Measurements from ENCODE around the gene CCDC12.
"Not testable (repeated sequence)": the region's sequence is repeated elsewhere in the genome, so short reads cannot be mapped to it uniquely, and the experiment has no call there.

Gene CCDC12

DNA sequence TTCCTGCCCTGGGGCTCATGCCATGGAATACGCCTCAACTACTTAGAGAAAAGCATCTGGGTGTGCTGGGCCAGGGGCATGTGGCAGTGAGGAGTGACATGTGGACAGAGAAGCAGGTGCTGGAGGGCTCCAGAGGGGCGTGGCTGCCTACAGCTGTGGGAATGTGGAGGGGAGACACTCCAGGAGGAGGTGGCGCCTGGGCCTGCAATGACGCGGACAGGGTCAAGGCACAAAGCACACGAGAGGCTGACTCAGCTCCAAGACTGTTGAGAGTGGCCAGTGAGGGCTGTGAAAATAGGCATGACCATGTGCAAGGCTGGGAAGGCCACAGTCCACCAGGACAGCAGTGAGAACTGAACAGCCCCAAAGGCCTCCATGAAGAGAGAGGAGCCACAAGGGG is 50.5 kb downstream of the CCDC12 start:
- no peak overlapping the region for H3K4me3 ChIP-seq (ENCODE audit: low read depth, low read length)

DNA sequence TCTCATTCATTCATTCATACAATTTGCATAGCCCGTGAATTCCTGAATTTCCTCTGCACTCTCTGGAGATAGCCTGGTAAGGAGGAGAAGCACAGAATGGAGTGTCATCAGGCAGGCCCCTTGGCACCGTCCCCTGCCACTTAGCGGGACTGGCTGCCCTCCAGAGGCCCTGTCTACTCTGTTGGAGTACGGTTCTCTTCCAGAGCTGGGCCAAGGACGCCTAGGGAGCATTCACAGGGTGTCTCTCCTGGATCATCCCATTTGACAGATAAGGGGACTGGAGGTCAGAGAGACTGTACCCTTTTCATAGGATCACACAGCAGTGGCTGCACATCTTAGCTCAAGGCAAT is 51.0 kb downstream of the CCDC12 start:
- no peak overlapping the region for H3K4me3 ChIP-seq (ENCODE audit: low read depth, low read length)

DNA sequence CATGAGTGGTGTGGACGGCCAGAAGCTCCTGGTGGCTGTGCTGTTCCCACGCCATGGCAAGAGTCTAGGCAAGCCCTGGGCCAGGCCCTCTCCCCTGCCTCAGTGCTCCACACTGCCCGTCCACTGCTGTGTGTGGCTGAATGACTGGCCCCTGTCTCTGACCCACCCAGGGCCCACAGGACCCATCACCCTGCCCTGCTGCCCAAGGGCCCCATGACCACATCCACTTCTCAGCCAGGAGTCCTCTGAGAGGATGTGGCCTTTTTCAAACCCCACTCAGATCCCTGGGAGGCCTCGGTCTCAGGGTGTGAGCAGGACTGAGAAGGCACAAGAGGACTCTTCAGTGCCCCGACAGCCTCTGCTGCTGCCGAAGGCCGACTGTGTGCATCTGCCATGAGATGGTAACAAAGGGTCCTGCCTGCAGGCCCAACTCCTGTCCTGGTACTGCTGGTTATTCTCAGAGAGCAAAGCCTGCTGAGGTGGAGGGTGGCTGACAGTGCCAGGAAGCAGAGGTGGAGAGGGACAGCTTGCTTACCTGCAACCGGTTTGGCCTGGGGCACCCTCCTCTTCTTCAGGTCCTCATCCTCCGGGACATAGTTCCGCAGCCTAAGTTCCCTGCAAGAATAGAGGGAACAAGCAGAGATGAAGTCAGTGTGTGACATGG is 51.5 kb downstream of the CCDC12 start:
- no peak overlapping the region for H3K4me3 ChIP-seq (ENCODE audit: low read depth, low read length)

- H3K4me3 ChIP-seq (ENCODE audit: low read depth, low read length): no peak overlapping the region
Observed at GRCh38 chr3:46923559-46924350, 52.8 kb downstream of the CCDC12 start.

GRCh38 chr3:46922871-46923558 is 53.5 kb downstream of the CCDC12 start:
- no peak overlapping the region for H3K4me3 ChIP-seq (ENCODE audit: low read depth, low read length)

DNA sequence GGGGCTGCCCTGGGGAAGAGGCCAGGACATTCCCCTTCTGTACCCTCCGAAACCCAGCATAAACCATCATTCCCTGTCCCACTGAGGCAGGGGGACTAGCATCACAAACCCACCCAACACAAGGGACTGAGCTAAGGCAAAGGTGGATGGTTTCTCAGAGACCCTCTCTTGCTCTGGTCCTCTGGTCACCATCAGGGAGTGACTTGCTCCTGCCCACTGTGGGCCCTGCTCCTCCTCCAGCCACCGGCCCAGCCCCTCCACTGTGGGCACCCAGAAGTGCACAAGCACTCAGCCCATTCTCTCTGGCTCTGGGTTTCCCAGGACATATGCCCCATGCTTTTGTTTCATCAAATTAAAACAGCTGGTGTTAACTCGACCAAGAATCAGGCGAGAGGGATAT is 54.1 kb downstream of the CCDC12 start:
- H3K4me3 ChIP-seq (ENCODE audit: low read depth, low read length): no peak overlapping the region

- H3K4me3 ChIP-seq (ENCODE audit: low read depth, low read length): no peak overlapping the region
Observed at GRCh38 chr3:46921871-46922271, 54.7 kb downstream of the CCDC12 start.

DNA sequence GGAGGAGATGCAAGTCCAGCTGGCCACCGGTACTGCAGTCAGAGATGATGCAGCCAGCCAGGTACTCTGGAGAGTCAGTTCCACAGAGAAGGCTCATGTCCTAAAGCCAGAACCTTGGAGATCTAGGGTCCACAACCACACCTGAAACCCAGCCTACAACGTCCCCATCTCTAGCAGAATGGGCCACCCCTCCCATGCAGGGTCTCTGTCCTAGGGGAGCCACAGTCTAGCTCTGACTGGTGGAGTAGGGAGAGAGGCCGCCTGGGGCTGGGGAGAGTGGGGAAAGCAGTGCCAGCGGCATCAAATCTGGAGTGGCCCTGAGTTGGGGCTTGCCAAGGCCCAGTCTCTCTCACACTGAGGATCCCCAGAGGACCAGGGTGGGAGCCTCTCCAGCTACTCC is 55.5 kb downstream of the CCDC12 start:
- H3K4me3 ChIP-seq (ENCODE audit: low read depth, low read length): no peak overlapping the region

DNA sequence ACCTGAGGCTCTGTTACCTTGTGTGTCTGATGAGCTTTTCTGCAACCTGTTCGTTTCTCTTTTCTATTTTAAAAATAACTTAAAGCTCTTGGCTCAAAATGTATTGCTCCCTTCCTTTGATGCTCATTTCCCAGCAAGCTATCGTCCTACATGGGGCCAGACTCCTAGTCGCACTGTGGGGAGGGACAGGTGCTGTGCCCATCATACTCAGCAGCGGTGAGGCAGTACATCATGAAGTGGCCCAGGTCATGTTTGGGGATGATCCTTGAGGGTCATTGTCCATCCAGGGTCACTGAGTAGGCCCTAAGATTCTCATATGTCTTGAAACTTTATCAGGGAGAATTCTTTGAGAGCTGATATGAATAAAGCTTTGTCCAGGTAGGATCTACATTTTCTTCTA is 57.9 kb downstream of the CCDC12 start:
- H3K4me3 ChIP-seq (ENCODE audit: low read depth, low read length): no peak overlapping the region

DNA sequence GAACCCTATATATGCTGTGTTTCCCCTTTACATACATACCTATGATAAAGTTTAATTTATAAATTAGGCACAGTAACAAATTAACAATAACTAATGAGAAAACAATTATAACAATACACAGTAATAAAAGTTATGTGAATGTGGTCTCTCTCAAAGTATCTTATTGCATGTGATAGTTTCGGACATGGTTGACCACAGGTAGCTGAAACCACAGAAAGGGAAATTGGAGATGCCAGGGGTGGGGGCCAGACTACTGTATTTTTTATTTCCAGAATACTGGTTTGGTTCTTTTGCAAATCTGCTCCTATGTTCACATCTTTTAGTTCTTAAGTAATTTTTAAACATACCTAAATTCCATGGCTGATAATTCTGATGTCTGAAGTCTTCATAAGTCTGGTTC is 58.3 kb downstream of the CCDC12 start:
- H3K4me3 ChIP-seq (ENCODE audit: low read depth, low read length): no peak overlapping the region

- H3K4me3 ChIP-seq (ENCODE audit: low read depth, low read length): no peak overlapping the region
Observed at GRCh38 chr3:46917257-46917656, 59.3 kb downstream of the CCDC12 start.

DNA sequence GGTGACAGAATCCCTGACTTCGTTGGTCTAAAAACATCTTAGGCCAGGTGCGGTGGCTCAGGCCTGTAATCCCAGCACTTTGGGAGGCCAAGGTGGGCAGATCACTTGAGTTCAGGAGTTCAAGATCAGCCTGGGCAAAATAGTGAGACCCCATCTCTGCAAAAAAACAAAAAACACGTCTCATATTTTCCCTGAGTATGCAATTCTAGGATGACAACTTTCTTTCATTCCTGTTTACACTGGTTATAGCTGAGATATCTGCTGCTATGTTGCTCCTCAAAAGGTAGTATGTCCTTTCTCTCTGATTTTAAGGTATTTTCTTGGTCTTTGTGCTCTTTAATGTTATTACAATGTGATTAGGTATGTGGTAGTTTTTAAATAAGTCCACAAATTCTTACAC is 59.7 kb downstream of the CCDC12 start:
- H3K4me3 ChIP-seq (ENCODE audit: low read depth, low read length): no peak overlapping the region

GRCh38 chr3:46916278-46916677 is 60.3 kb downstream of the CCDC12 start:
- no peak overlapping the region for H3K4me3 ChIP-seq (ENCODE audit: low read depth, low read length)

- H3K4me3 ChIP-seq (ENCODE audit: low read depth, low read length): no peak overlapping the region
Observed at GRCh38 chr3:46915297-46915822, 61.2 kb downstream of the CCDC12 start.

GRCh38 chr3:46914849-46915248 is 61.7 kb downstream of the CCDC12 start:
- H3K4me3 ChIP-seq (ENCODE audit: low read depth, low read length): no peak overlapping the region

DNA sequence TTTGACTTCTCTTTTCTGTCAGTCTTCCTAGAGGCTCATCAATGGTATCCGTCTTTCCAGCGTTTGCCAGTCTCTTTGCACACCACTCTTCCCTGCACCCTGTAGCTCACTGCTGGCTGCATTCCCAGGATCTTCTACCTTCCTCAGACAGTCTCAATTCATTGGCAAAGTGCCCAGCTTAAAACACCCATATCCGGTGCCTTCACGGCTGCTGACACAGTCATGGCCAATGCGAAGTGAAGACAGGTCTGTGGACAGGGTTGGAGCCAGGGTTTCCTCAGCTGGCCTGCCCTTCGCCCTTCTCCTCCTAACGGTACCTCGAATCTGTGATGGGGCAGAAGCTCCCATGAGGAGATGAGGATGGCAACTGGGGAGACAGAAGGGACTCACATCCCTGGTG is 62.9 kb downstream of the CCDC12 start:
- no peak overlapping the region for H3K4me3 ChIP-seq (ENCODE audit: low read depth, low read length)

DNA sequence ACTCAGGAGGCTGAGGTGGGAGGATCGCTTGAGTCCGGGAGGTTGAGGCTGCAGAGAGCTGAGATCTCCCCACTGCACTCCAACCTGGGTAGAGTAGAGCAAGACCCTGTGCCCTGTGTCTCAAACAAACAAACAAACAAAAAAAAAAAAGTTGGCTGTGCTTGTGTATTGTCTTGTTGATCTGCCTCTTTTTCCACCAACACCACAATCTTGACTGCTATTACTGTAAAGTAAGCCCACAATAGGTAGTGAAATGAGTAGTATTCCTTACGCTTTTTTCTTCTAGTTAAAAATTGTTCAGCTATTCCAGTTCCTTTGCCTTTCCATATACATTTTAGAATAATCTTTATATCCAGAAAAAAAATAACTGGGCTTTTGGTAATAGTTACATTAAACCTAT is 63.6 kb downstream of the CCDC12 start:
- no peak overlapping the region for H3K4me3 ChIP-seq (ENCODE audit: low read depth, low read length)

GRCh38 chr3:46910914-46911313 is 65.6 kb downstream of the CCDC12 start:
- H3K4me3 ChIP-seq (ENCODE audit: low read depth, low read length): not testable (repeated sequence)

DNA sequence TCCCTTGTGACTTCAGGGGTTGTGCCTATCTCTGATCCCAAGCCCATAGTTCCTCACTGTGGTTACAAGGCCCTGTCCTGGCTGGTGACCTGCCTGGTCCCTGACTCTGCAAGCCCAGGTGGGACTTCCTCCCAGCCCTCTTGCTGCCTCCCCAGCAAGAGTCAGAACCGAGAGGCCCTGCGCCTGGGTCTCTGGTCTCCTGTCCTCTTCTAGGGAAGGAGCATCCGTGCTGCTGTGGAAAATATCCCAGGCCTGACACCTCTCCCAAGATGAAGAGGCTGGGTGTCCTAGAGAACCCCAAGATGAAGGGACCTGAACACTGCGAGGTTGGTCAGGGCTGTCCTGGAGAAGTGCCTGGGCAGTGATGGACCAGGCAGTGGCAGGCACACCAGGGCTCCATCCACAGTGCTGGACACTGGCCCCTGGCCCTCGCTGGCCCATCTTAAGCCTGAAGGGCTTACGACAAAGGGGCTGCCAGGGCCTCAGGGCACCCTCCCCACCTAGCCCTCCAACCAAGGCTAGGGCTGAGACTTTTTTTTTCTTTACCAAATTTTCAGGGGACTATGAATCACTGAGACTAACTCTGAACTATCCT is 66.3 kb downstream of the CCDC12 start:
- H3K4me3 ChIP-seq (ENCODE audit: low read depth, low read length): no peak overlapping the region

GRCh38 chr3:46909535-46910161 is 66.9 kb downstream of the CCDC12 start:
- no peak overlapping the region for H3K4me3 ChIP-seq (ENCODE audit: low read depth, low read length)

GRCh38 chr3:46908986-46909534 is 67.5 kb downstream of the CCDC12 start:
- H3K4me3 ChIP-seq (ENCODE audit: low read depth, low read length): no peak overlapping the region

Data from iPS-11a (cell line).